ENCODE results near the gene EVC2. TPM values are rescaled to one million over a fixed set of nuclear protein-coding genes. Genes with fewer than 3 reads are reported as not detected.

The EVC2 gene
- total RNA-seq, 3 donors from 2014 or later, result 16.0 to 19.5 (median 17.7) TPM

GRCh38 chr4:5685296-5685695 lies 23.1 kb downstream of the EVC2 start:
- DNase-seq (ENCODE audit: low spot score in 2 of 2), result no peak
- Histone ChIP-seq H3K4me1 (no peaks in the 10 kb centered on the region), H3K27me3 (no peaks in the 10 kb centered on the region), H3K4me3 (no peak overlapping the region), H3K27ac (no peak overlapping the region), H3K36me3 (peaks cover 9% of the 10 kb centered on the region), H3K9me3 (no peaks in the 10 kb centered on the region)
- intact Hi-C loops (cut with DNase I; ENCODE audit: low total_unique reads), result no loop called here
- TF ChIP-seq CTCF (IDR thresholded peaks at IDR 0.05) (no peak), POLR2AphosphoS5 (IDR thresholded peaks at IDR 0.05) (no peak)

GRCh38 chr4:5683566-5683965 lies 24.8 kb downstream of the EVC2 start:
- Histone ChIP-seq H3K27me3 (no peaks in the 10 kb centered on the region), H3K4me3 (no peak overlapping the region), H3K9me3 (no peaks in the 10 kb centered on the region), H3K4me1 (no peaks in the 10 kb centered on the region), H3K36me3 (peaks cover 9% of the 10 kb centered on the region), H3K27ac (no peak overlapping the region)
- intact Hi-C loops (cut with DNase I; ENCODE audit: low total_unique reads), result no loop called here
- TF ChIP-seq POLR2A (IDR thresholded peaks at IDR 0.05) (no peak), CTCF (IDR thresholded peaks at IDR 0.05) (no peak), POLR2AphosphoS5 (IDR thresholded peaks at IDR 0.05) (no peak)
- DNase-seq (ENCODE audit: low spot score in 2 of 2), result no peak

- no peaks in the 10 kb centered on the region for H3K4me1 ChIP-seq
- H3K27ac ChIP-seq, result no peak overlapping the region
- TF ChIP-seq POLR2AphosphoS5 (IDR thresholded peaks at IDR 0.05) (no peak), CTCF (IDR thresholded peaks at IDR 0.05) (no peak), POLR2A (IDR thresholded peaks at IDR 0.05) (no peak)
- H3K9me3 ChIP-seq, result no peaks in the 10 kb centered on the region
- no peaks in the 10 kb centered on the region for H3K36me3 ChIP-seq
- H3K4me3 ChIP-seq, result no peak overlapping the region
- no peak for DNase-seq (ENCODE audit: low spot score in 2 of 2)
- H3K27me3 ChIP-seq, result no peaks in the 10 kb centered on the region
- intact Hi-C loops (cut with DNase I; ENCODE audit: low total_unique reads), result no loop called here
These were observed 29.4 kb downstream of the EVC2 start for GRCh38 chr4:5678977-5679376.

GRCh38 chr4:5676763-5677162 lies 31.6 kb downstream of the EVC2 start:
- Histone ChIP-seq H3K4me1 (no peaks in the 10 kb centered on the region), H3K4me3 (no peak overlapping the region), H3K27ac (no peak overlapping the region), H3K27me3 (no peaks in the 10 kb centered on the region), H3K9me3 (no peaks in the 10 kb centered on the region), H3K36me3 (no peaks in the 10 kb centered on the region)
- no peak for TF ChIP-seq CTCF (IDR thresholded peaks at IDR 0.05)
- TF ChIP-seq POLR2AphosphoS5 (IDR thresholded peaks at IDR 0.05), result no peak
- DNase-seq (ENCODE audit: low spot score in 2 of 2), result no peak
- intact Hi-C loops (cut with DNase I; ENCODE audit: low total_unique reads), result no loop called here

GRCh38 chr4:5666741-5667140 lies 41.6 kb downstream of the EVC2 start:
- no peaks in the 10 kb centered on the region for H3K27me3 ChIP-seq
- H3K36me3 ChIP-seq, result peaks cover 3% of the 10 kb centered on the region
- no peak overlapping the region for H3K4me3 ChIP-seq
- H3K9me3 ChIP-seq, result no peaks in the 10 kb centered on the region
- DNase-seq (ENCODE audit: low spot score in 2 of 2), result no peak
- intact Hi-C loops (cut with DNase I; ENCODE audit: low total_unique reads), result no loop called here
- TF ChIP-seq CTCF (IDR thresholded peaks at IDR 0.05), result no peak
- TF ChIP-seq POLR2AphosphoS5 (IDR thresholded peaks at IDR 0.05), result no peak
- no peak for TF ChIP-seq POLR2A (IDR thresholded peaks at IDR 0.05)
- no peak overlapping the region for H3K27ac ChIP-seq
- H3K4me1 ChIP-seq, result no peaks in the 10 kb centered on the region
